Naive thymus-derived CD8-positive, alpha-beta T cell (primary cell): ENCODE results near the gene DDHD1. TPM values are rescaled to one million over a fixed set of nuclear protein-coding genes. Genes with fewer than 3 reads are reported as not detected.
"Not testable (repeated sequence)": the region's sequence is repeated elsewhere in the genome, so short reads cannot be mapped to it uniquely, and the experiment has no call there.

Experiments
- ATAC-seq, 2 donors: fragments of 150-1000 bp; cut with Tn5 transposase in 1 of 2; sonication (Bioruptor Pico), chemical (Tn5 transposase) in 1 of 2; 1 replicate in 1 of 2; 2 replicates in 1 of 2; pipeline ENCODE4 v1.10.0; 2021; ENCODE audit warnings: mild to moderate bottlenecking in 2 of 2, moderate library complexity in 2 of 2
- POLR2A ChIA-PET: fragments of 350-600 bp; sonication (Branson Sonifier 250); formaldehyde crosslinking; loops from one replicate; lab custom pipeline; 2021; ENCODE audit warnings: antibody characterized with exemption; lab: Charles Lee
- DNase-seq, 10 donors: peaks; one replicate each; pipeline versions ENCODE4 v3.0.0 to v3.0.0-alpha.2; 2020 to 2022
- H3K27ac Mint-ChIP-seq, 10 donors: one replicate each; pipeline ENCODE4 v1.8.0; 2020 to 2022; ENCODE audit warnings: mild to moderate bottlenecking in 10 of 10, mixed read lengths in 10 of 10, moderate library complexity in 4 of 10, inconsistent platforms in 1 of 10
- H3K27me3 Mint-ChIP-seq, 5 donors: one replicate each; pipeline ENCODE4 v1.8.0; 2021 to 2022; ENCODE audit warnings: mixed read lengths in 5 of 5
- H3K36me3 Mint-ChIP-seq, 3 donors: one replicate each; pipeline ENCODE4 v1.8.0; 2020 to 2022; ENCODE audit warnings: mixed read lengths in 3 of 3, mild to moderate bottlenecking in 2 of 3, inconsistent platforms in 1 of 3
- H3K4me1 Mint-ChIP-seq, 4 donors: one replicate each; pipeline ENCODE4 v1.8.0; 2021 to 2022; ENCODE audit warnings: mixed read lengths in 4 of 4
- H3K4me3 Mint-ChIP-seq, 10 donors: one replicate each; pipeline ENCODE4 v1.8.0; 2020 to 2022; ENCODE audit warnings: mild to moderate bottlenecking in 10 of 10, mixed read lengths in 10 of 10, moderate library complexity in 6 of 10, inconsistent platforms in 1 of 10
- H3K9me3 Mint-ChIP-seq, 9 donors: one replicate each; pipeline ENCODE4 v1.8.0; 2020 to 2022; ENCODE audit warnings: mixed read lengths in 9 of 9, mild to moderate bottlenecking in 3 of 9, inconsistent platforms in 1 of 9, moderate library complexity in 1 of 9
- polyA plus RNA-seq, 3 donors: library from polyadenylated mRNA; unstranded; fragments of 300-500 nt; fragmentation: Illumina TruSeq; gene quantifications; one replicate each; pipeline ENCODE4 v1.2.3, GENCODE V29; 2021
- total RNA-seq, 8 experiments: library from RNA in 2 of 8; stranded (reverse) in 2 of 8; gene quantifications; one replicate each; pipeline ENCODE4 v1.2.3 and lab custom pipeline; 2021 to 2026

Gene DDHD1
- total and polyA plus RNA-seq, 5 experiments from 2014 or later = 4.3 to 53.1 (median 6.4) TPM

GRCh38 chr14:53124786-53125185, 28.3 kb downstream of the DDHD1 start:
- peaks cover 11 to 38% (median 29%) of the 10 kb centered on the region in 4 donors for H3K4me1 Mint-ChIP-seq
- no peak for DNase-seq
- no peaks in the 10 kb centered on the region for H3K27me3 Mint-ChIP-seq
- no peak for ATAC-seq
- H3K4me3 Mint-ChIP-seq = peak overlapping the region in 1 of 10 donors; percentile 21
- H3K9me3 Mint-ChIP-seq = peaks cover 0 to 16% (median 0%) of the 10 kb centered on the region in 9 donors
- POLR2A ChIA-PET = no interaction called here
- H3K27ac Mint-ChIP-seq = peak overlapping the region in 3 of 10 donors; percentile 4 to 81 (median 39)
- H3K36me3 Mint-ChIP-seq = peaks cover 0 to 14% (median 8%) of the 10 kb centered on the region in 3 donors

DNA sequence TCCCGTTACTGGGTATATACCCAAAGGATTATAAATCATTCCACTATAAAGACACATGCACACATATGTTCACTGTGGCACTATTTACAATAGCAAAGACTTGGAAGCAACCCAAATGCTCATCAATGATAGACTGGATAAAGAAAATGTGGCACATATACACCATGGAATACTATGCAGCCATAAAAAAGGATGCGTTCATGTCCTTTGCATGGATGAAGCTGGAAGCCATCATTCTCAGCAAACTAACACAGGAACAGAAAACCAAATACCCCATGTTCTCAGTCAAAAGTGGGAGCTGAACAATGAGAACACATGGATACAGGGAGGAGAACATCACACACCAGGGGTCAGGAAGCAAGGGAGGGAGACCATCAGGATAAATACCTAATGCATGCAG, 31.7 kb downstream of the DDHD1 start:
- ATAC-seq, DNase-seq, H3K27me3 Mint-ChIP-seq, H3K4me3 Mint-ChIP-seq, POLR2A ChIA-PET: not testable (repeated sequence)
- H3K9me3 Mint-ChIP-seq = peaks cover 0 to 29% (median 5%) of the 10 kb centered on the region in 9 donors
- peaks cover 8 to 26% (median 12%) of the 10 kb centered on the region in 3 donors for H3K36me3 Mint-ChIP-seq
- peaks cover 28 to 59% (median 54%) of the 10 kb centered on the region in 4 donors for H3K4me1 Mint-ChIP-seq
- H3K27ac Mint-ChIP-seq = peak overlapping the region in 1 of 10 donors; percentile 15

- Mint-ChIP-seq H3K4me1 (peaks cover 44 to 74% (median 65%) of the 10 kb centered on the region in 4 donors), H3K4me3 (peak overlapping the region in 1 of 10 donors; percentile 42), H3K9me3 (peaks cover 0 to 44% (median 13%) of the 10 kb centered on the region in 9 donors), H3K27ac (peak overlapping the region in 2 of 10 donors; percentile 30 to 65), H3K36me3 (peaks cover 8 to 33% (median 20%) of the 10 kb centered on the region in 3 donors)
- peak in 1 of 2 donors; percentile 16 for ATAC-seq
- DNase-seq, H3K27me3 Mint-ChIP-seq, POLR2A ChIA-PET: not testable (repeated sequence)
Measured at GRCh38 chr14:53117479-53117878, 35.6 kb downstream of the DDHD1 start.

GRCh38 chr14:53113989-53114388, 39.1 kb downstream of the DDHD1 start:
- peak in 1 of 2 donors; percentile 58 for ATAC-seq
- H3K27ac Mint-ChIP-seq = peak overlapping the region in 5 of 10 donors; percentile 10 to 86 (median 62)

DNA sequence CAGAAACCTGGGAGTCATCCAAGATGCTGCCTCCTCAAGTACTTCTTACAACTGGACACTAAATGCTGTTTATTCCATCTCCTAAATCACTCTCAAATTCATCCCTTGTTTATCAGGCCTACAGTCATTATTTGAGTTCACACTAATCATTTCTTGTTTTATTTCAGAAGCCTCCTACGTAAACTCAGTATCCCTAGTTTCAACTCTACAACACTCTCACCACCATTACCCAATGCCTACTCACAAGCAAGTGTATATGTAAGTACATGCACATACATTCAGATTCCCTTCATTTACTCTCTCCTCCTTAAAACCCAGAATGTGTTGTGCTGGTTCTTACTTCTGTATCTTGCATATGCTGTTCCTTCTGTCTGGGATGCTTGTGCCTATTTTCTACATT, 43.0 kb downstream of the DDHD1 start:
- DNase-seq (no peak), ATAC-seq (no peak)
- no peaks in the 10 kb centered on the region for H3K36me3 Mint-ChIP-seq
- no peaks in the 10 kb centered on the region for H3K27me3 Mint-ChIP-seq
- H3K9me3 Mint-ChIP-seq = peaks cover 0 to 9% (median 0%) of the 10 kb centered on the region in 9 donors
- POLR2A ChIA-PET = interaction anchor here (1.9 to 6.7 kb wide), 2 partner anchors 40 to 43 kb away, joined by 7 to 56 read pairs; partner anchors contain the start of gene DDHD1
- no peak overlapping the region for H3K4me3 Mint-ChIP-seq
- H3K27ac Mint-ChIP-seq = no peak overlapping the region
- H3K4me1 Mint-ChIP-seq = peaks cover 5 to 41% (median 19%) of the 10 kb centered on the region in 4 donors

More at GRCh38 chr14:53113989-53114388, 39.1 kb downstream of the DDHD1 start:
- Mint-ChIP-seq H3K4me1 (peaks cover 35 to 60% (median 48%) of the 10 kb centered on the region in 4 donors), H3K4me3 (peak overlapping the region in 1 of 10 donors; percentile 51), H3K36me3 (peaks cover 0 to 20% (median 18%) of the 10 kb centered on the region in 3 donors), H3K9me3 (peaks cover 0 to 30% (median 10%) of the 10 kb centered on the region in 9 donors), H3K27me3 (no peaks in the 10 kb centered on the region)
- POLR2A ChIA-PET = no interaction called here
- peak in 1 of 10 donors; percentile 6 for DNase-seq

DNA sequence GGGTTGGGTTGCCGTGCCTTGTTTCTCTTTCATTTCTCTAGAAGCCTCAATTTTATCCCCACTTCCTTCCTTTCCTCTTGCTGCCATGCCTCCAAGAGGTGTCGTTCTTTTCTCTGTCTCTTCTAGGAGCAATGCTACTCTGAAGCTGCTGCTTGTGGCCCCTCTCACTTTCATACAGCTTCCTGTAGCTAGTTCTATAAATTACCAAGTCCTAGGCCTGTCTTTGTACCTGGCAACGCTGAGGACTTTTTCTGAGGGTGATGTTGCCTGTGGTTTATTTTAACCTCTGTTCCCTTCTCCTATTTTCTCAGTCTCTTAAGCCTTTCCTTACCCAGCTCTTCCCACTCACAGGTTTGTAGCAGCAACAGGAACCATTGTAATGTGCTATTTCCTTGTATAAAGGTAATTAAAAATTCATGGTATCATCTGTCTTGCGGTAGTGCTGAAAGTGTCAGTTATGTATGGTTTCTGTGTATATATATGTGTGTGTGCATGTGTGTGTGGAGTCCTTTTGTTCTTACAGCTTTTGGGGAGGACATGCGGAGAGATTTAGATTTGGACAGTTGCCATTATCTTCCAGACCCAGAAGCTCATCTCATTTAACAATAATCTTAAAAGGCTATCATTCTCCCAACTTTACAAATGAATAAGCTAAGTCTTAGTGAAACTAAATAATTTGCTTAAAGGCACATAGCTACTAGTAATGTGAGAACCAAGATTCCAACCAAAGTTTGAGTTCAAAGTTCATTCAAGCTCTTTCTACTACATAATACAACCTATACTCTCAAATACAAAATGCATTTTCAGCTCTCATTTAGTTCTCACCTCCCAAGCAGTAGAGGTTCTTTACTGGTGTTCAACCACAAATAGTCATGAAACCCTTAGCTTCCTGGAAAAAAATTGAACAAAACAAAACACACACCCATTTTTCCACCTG, 43.8 kb downstream of the DDHD1 start:
- peak; percentile 71 to 73 for ATAC-seq
- H3K9me3 Mint-ChIP-seq = peaks cover 0 to 5% (median 0%) of the 10 kb centered on the region in 9 donors
- peaks cover 0 to 36% (median 13%) of the 10 kb centered on the region in 4 donors for H3K4me1 Mint-ChIP-seq
- H3K36me3 Mint-ChIP-seq = no peaks in the 10 kb centered on the region
- H3K4me3 Mint-ChIP-seq = no peak overlapping the region
- H3K27ac Mint-ChIP-seq = no peak overlapping the region
- POLR2A ChIA-PET = interaction anchor here (1.6 to 6.7 kb wide), 3 partner anchors 40 to 108 kb away, joined by 4 to 56 read pairs (median 7); partner anchors contain the start of gene DDHD1
- DNase-seq = peak in 8 of 10 donors; percentile 9 to 61 (median 44)
- no peaks in the 10 kb centered on the region for H3K27me3 Mint-ChIP-seq

- ATAC-seq (peak; percentile 81 to 82), DNase-seq (peak in 3 of 10 donors; percentile 45 to 52 (median 46))
- Mint-ChIP-seq H3K27me3 (no peaks in the 10 kb centered on the region), H3K36me3 (peaks cover 0 to 3% (median 0%) of the 10 kb centered on the region in 3 donors), H3K4me1 (peaks cover 0 to 29% (median 10%) of the 10 kb centered on the region in 4 donors), H3K27ac (no peak overlapping the region), H3K4me3 (no peak overlapping the region), H3K9me3 (peaks cover 0 to 3% (median 0%) of the 10 kb centered on the region in 9 donors)
- POLR2A ChIA-PET = interaction anchor here (1.2 to 6.7 kb wide), 4 partner anchors 40 to 109 kb away, joined by 4 to 56 read pairs (median 6); partner anchors contain the start of gene DDHD1
Measured at GRCh38 chr14:53108292-53109104, 44.6 kb downstream of the DDHD1 start.

DNA sequence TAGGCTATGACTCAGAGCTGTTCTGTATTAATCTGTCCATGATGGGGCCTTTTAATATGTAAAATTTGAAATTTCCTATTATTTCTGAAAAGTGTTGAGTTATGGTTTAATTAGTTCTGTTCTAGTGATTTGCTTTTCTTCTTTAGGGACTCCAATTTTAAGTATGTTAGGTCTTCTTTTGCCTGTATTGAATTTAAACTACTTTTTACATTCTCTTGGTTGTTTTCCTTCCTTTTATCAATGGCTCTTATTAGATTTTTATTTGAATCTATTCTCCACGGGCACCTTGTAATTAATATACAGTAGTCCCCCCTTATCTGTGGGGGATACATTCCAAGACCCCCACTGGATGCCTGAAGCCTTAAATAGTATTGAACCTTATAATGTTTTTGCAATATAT, 46.4 kb downstream of the DDHD1 start:
- no peak overlapping the region for H3K4me3 Mint-ChIP-seq

GRCh38 chr14:53103636-53104340, 49.3 kb downstream of the DDHD1 start:
- DNase-seq (no peak), ATAC-seq (no peak)
- peaks cover 0 to 20% (median 7%) of the 10 kb centered on the region in 4 donors for H3K4me1 Mint-ChIP-seq
- H3K4me3 Mint-ChIP-seq = no peak overlapping the region
- peaks cover 0 to 3% (median 0%) of the 10 kb centered on the region in 9 donors for H3K9me3 Mint-ChIP-seq
- peaks cover 6 to 26% (median 7%) of the 10 kb centered on the region in 3 donors for H3K36me3 Mint-ChIP-seq
- H3K27ac Mint-ChIP-seq = no peak overlapping the region
- H3K27me3 Mint-ChIP-seq = no peaks in the 10 kb centered on the region
- POLR2A ChIA-PET = interaction anchor here (1.0 kb wide), 1 partner anchor 48 kb away, joined by 5 read pairs; no protein-coding TSS in a partner anchor

More for the DNA sequence above, 46.4 kb downstream of the DDHD1 start:
- Mint-ChIP-seq H3K27me3 (no peaks in the 10 kb centered on the region), H3K27ac (peak overlapping the region in 5 of 10 donors; percentile 37 to 68 (median 56)), H3K4me1 (peaks cover 0 to 27% (median 10%) of the 10 kb centered on the region in 4 donors), H3K9me3 (peaks cover 0 to 3% (median 0%) of the 10 kb centered on the region in 9 donors), H3K36me3 (peaks cover 6 to 15% (median 7%) of the 10 kb centered on the region in 3 donors)
- DNase-seq (no peak), ATAC-seq (no peak)
- POLR2A ChIA-PET = interaction anchor here (6.7 kb wide), 1 partner anchor 46 kb away, joined by 56 read pairs; the partner anchor contains the start of gene DDHD1

GRCh38 chr14:53093206-53093605, 59.9 kb downstream of the DDHD1 start:
- ATAC-seq = no peak
- POLR2A ChIA-PET = no interaction called here
- no peaks in the 10 kb centered on the region for H3K27me3 Mint-ChIP-seq

GRCh38 chr14:53090853-53091252, 62.3 kb downstream of the DDHD1 start:
- POLR2A ChIA-PET = no interaction called here
- ATAC-seq (no peak), DNase-seq (no peak)
- Mint-ChIP-seq H3K4me3 (no peak overlapping the region), H3K36me3 (peaks cover 6 to 74% (median 56%) of the 10 kb centered on the region in 3 donors), H3K4me1 (peaks cover 10 to 17% (median 16%) of the 10 kb centered on the region in 4 donors), H3K9me3 (peaks cover 0 to 4% (median 0%) of the 10 kb centered on the region in 9 donors), H3K27me3 (no peaks in the 10 kb centered on the region), H3K27ac (peak overlapping the region in 1 of 10 donors; percentile 40)

More at GRCh38 chr14:53093206-53093605, 59.9 kb downstream of the DDHD1 start:
- H3K9me3 Mint-ChIP-seq = peaks cover 0 to 4% (median 0%) of the 10 kb centered on the region in 9 donors
- no peak overlapping the region for H3K4me3 Mint-ChIP-seq
- H3K4me1 Mint-ChIP-seq = peaks cover 0 to 12% (median 7%) of the 10 kb centered on the region in 4 donors
- peaks cover 4 to 58% (median 46%) of the 10 kb centered on the region in 3 donors for H3K36me3 Mint-ChIP-seq
- no peak overlapping the region for H3K27ac Mint-ChIP-seq
- no peak for DNase-seq
